HEK293 (cell line): ENCODE results near the gene DNAJC17.

ENCODE experiments used
- CTCF ChIA-PET: fragments of 350-600 bp; formaldehyde crosslinking; extraction: SDS; loops from one replicate; lab custom pipeline; 2021; ENCODE audit warnings: antibody characterized with exemption; lab: Yijun Ruan, JAX
- POLR2A ChIA-PET: fragments of 300-600 bp; formaldehyde crosslinking; extraction: SDS; loops from one replicate; lab custom pipeline; 2020; ENCODE audit warnings: antibody characterized with exemption, inconsistent platforms; lab: Yijun Ruan, JAX
- H3K27ac ChIP-seq: fragments of 200-500 bp; sonication (Bioruptor generic); 2 replicates; pipeline ENCODE4 v1.5.1; 2014; ENCODE audit warnings: low read depth, low read length, control low read depth, inconsistent platforms; ENCODE audit errors: extremely low read depth
- H3K36me3 ChIP-seq, 2 experiments: fragments of 200-500 bp in 1 of 2; sonication (Bioruptor generic) in 1 of 2; 1 replicate in 1 of 2; 2 replicates in 1 of 2; pipeline ENCODE4 v1.5.1; 2014 to 2017; ENCODE audit warnings: inconsistent platforms in 2 of 2, low read length in 2 of 2; ENCODE audit not compliant: control insufficient read depth in 2 of 2, insufficient read depth in 1 of 2
- H3K4me1 ChIP-seq: fragments of 200-500 bp; sonication (Bioruptor generic); 2 replicates; pipeline ENCODE4 v1.5.1; 2014; ENCODE audit warnings: mild to moderate bottlenecking, low read length, inconsistent platforms; ENCODE audit not compliant: control insufficient read depth, insufficient read depth
- H3K4me3 ChIP-seq: 2 replicates; pipeline ENCODE4 v1.5.1; 2011; ENCODE audit warnings: low read depth, mild to moderate bottlenecking, control low read depth, low read length, moderate library complexity
- H3K9me3 ChIP-seq: fragments of 200-500 bp; sonication (Bioruptor generic); 2 replicates; pipeline ENCODE4 v1.5.1; 2014; ENCODE audit warnings: low read depth, low read length, inconsistent platforms; ENCODE audit not compliant: control insufficient read depth, insufficient read depth
- EGR2 ChIP-seq: fragments of 450-650 bp; formaldehyde crosslinking; IDR thresholded peaks from 2 replicates; pipeline ENCODE4 v1.5.1; 2016; ENCODE audit warnings: low read depth, missing biosample characterization, missing genetic modification characterization
- KLF16 ChIP-seq: fragments of 450-650 bp; formaldehyde crosslinking; IDR thresholded peaks from 2 replicates; pipeline ENCODE4 v1.5.1; 2017; ENCODE audit warnings: missing biosample characterization, missing genetic modification characterization
- KLF9 ChIP-seq: fragments of 450-650 bp; formaldehyde crosslinking; IDR thresholded peaks from 2 replicates; pipeline ENCODE4 v1.5.1; 2016; ENCODE audit warnings: missing biosample characterization, missing genetic modification characterization, low read depth
- RBAK ChIP-seq: fragments of 450-650 bp; formaldehyde crosslinking; IDR thresholded peaks from 2 replicates; pipeline ENCODE4 v1.5.1; 2016; ENCODE audit warnings: missing biosample characterization, missing genetic modification characterization
- SP2 ChIP-seq: fragments of 450-650 bp; formaldehyde crosslinking; IDR thresholded peaks from 2 replicates; pipeline ENCODE4 v1.5.1; 2016; ENCODE audit warnings: missing biosample characterization, missing genetic modification characterization
- TRIM28 ChIP-seq: IDR thresholded peaks from 2 replicates; pipeline ENCODE4 v1.6.1; 2011; ENCODE audit warnings: low read length, control low read depth, borderline replicate concordance
- YY2 ChIP-seq: fragments of 450-650 bp; formaldehyde crosslinking; IDR thresholded peaks from 2 replicates; pipeline ENCODE4 v1.5.1; 2016; ENCODE audit warnings: missing biosample characterization, missing genetic modification characterization
- ZIC2 ChIP-seq: fragments of 450-650 bp; formaldehyde crosslinking; IDR thresholded peaks from 2 replicates; pipeline ENCODE4 v1.5.1; 2016; ENCODE audit warnings: missing biosample characterization, missing genetic modification characterization
- ZNF114 ChIP-seq: fragments of 450-650 bp; formaldehyde crosslinking; IDR thresholded peaks from 2 replicates; pipeline ENCODE4 v1.5.0; 2017; ENCODE audit warnings: missing biosample characterization, missing genetic modification characterization
- ZNF16 ChIP-seq: fragments of 450-650 bp; formaldehyde crosslinking; IDR thresholded peaks from 2 replicates; pipeline ENCODE4 v1.5.1; 2016; ENCODE audit warnings: low read depth, missing biosample characterization, missing genetic modification characterization
- ZNF175 ChIP-seq: fragments of 450-650 bp; formaldehyde crosslinking; IDR thresholded peaks from 2 replicates; pipeline ENCODE4 v1.5.1; 2016; ENCODE audit warnings: missing biosample characterization, missing genetic modification characterization
- ZNF239 ChIP-seq: fragments of 450-650 bp; formaldehyde crosslinking; IDR thresholded peaks from 2 replicates; pipeline ENCODE4 v1.5.1; 2016; ENCODE audit warnings: missing biosample characterization, missing genetic modification characterization
- ZNF335 ChIP-seq: fragments of 450-650 bp; formaldehyde crosslinking; conservative IDR thresholded peaks from 2 replicates; pipeline ENCODE4 v1.5.1; 2016; ENCODE audit warnings: missing biosample characterization, missing genetic modification characterization
- ZNF433 ChIP-seq: fragments of 450-650 bp; formaldehyde crosslinking; IDR thresholded peaks from 2 replicates; pipeline ENCODE4 v1.5.1; 2016; ENCODE audit warnings: missing biosample characterization, missing genetic modification characterization, low read depth
- ZNF510 ChIP-seq: fragments of 450-650 bp; formaldehyde crosslinking; IDR thresholded peaks from 2 replicates; pipeline ENCODE4 v1.5.1; 2018; ENCODE audit warnings: mild to moderate bottlenecking, missing genetic modification characterization, missing biosample characterization; ENCODE audit not compliant: insufficient replicate concordance
- ZNF561 ChIP-seq: fragments of 450-650 bp; IDR thresholded peaks from 2 replicates; pipeline ENCODE4 v1.5.1; 2018; ENCODE audit warnings: missing biosample characterization, missing genetic modification characterization, borderline replicate concordance
- ZNF610 ChIP-seq: fragments of 450-650 bp; formaldehyde crosslinking; IDR thresholded peaks from 2 replicates; pipeline ENCODE4 v1.5.1; 2016; ENCODE audit warnings: missing biosample characterization, missing genetic modification characterization, borderline replicate concordance
- ZSCAN23 ChIP-seq: fragments of 450-650 bp; formaldehyde crosslinking; IDR thresholded peaks from 2 replicates; pipeline ENCODE4 v1.5.1; 2016; ENCODE audit warnings: missing biosample characterization, missing genetic modification characterization
- TF ChIP-seq, protein P1 (sequence below): fragments of 450-650 bp; formaldehyde crosslinking; IDR thresholded peaks from 2 replicates; pipeline ENCODE4 v1.5.1; 2017; ENCODE audit warnings: missing biosample characterization, missing genetic modification characterization
- TF ChIP-seq, protein P2 (sequence below): fragments of 450-650 bp; formaldehyde crosslinking; IDR thresholded peaks from 2 replicates; pipeline ENCODE4 v1.5.1; 2016; ENCODE audit warnings: missing biosample characterization, missing genetic modification characterization
- TF ChIP-seq, protein P3 (sequence below): fragments of 450-650 bp; formaldehyde crosslinking; IDR thresholded peaks from 2 replicates; pipeline ENCODE4 v1.5.1; 2017; ENCODE audit warnings: missing biosample characterization, missing genetic modification characterization
- TF ChIP-seq, protein P4 (sequence below): fragments of 450-650 bp; formaldehyde crosslinking; IDR thresholded peaks from 2 replicates; pipeline ENCODE4 v1.5.1; 2016; ENCODE audit warnings: missing biosample characterization, missing genetic modification characterization

The DNAJC17 gene

DNA sequence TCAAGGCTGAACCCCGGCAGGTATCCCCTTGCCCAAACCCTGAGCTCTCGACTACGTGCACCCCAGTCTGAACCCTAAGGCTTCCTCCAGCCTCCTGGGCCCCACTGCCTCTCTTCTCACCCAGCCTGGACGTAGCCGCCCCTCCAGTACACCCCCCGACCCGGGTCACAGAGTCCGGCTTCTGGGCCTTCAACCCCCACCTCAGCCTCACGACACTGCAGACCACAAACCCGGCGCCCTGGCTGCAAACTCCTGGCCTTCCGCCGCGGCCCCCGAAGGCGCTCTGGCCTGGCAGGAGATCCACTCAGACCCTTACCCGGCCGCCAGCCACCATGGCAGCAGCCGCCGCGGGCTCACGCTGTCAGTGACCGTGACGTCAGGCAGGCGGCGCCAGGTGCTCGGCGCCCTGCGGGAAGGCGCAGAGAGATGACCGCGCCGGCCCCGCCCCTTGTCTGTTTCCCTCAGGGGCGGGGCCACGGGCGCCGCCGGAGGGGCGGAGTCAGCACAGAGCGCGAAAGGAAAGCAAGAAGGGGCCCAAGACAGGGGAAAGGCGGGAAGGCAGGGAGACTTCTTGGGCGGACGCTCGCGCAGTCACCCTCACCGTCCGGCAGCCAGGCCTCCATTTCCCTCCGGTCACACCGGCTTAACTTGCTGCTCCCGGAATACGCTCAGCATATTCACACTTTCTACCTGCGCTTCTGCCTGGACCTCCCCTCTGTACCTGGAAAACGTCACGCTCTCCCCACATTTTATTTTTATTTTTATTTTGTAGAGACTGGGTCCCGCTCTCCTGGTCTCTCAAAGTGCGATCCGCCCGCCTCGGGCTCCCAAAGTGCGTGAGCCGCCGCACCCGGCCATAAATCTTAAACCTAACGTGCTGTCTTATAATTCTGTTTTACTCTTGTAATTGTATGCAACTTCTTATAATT, 52.1 kb downstream of the DNAJC17 start, which contains the start of gene RMDN3 (continued):
- TF ChIP-seq, protein P1, sequence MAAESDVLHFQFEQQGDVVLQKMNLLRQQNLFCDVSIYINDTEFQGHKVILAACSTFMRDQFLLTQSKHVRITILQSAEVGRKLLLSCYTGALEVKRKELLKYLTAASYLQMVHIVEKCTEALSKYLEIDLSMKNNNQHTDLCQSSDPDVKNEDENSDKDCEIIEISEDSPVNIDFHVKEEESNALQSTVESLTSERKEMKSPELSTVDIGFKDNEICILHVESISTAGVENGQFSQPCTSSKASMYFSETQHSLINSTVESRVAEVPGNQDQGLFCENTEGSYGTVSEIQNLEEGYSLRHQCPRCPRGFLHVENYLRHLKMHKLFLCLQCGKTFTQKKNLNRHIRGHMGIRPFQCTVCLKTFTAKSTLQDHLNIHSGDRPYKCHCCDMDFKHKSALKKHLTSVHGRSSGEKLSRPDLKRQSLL (tag by site-specific recombination) = peak; percentile 7; the same call in 1 of the 2 replicates

DNA sequence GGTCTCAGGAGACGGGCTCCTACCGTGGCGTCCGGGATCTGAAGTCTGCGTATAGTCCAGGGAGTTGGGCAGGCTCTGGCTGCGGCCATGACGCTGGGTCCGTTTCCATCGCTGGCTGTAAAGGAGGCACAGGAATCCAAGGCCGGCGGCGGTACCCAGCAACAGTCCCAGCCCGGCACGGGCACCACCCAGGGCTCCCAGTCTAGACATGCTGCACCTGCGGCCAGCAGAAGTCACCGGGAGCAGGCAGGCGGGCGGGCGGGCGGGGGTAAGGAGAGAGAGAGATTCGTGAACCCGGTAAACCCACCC, 52.7 kb downstream of the DNAJC17 start:
- no peak for TF ChIP-seq ZNF510
- no peak for TF ChIP-seq ZNF175 (tag by site-specific recombination)
- TF ChIP-seq SP2 = no peak
- no peak for TF ChIP-seq ZNF433 (tag by site-specific recombination)
- no peak for TF ChIP-seq ZNF16 (tag by site-specific recombination)
- no peak for TF ChIP-seq TRIM28
- no peak for TF ChIP-seq ZSCAN23
- TF ChIP-seq ZNF561 (tag by site-specific recombination) = no peak
- no peak for TF ChIP-seq EGR2 (tag by site-specific recombination)
- no peak for TF ChIP-seq YY2 (tag by site-specific recombination)
- TF ChIP-seq, protein P2, sequence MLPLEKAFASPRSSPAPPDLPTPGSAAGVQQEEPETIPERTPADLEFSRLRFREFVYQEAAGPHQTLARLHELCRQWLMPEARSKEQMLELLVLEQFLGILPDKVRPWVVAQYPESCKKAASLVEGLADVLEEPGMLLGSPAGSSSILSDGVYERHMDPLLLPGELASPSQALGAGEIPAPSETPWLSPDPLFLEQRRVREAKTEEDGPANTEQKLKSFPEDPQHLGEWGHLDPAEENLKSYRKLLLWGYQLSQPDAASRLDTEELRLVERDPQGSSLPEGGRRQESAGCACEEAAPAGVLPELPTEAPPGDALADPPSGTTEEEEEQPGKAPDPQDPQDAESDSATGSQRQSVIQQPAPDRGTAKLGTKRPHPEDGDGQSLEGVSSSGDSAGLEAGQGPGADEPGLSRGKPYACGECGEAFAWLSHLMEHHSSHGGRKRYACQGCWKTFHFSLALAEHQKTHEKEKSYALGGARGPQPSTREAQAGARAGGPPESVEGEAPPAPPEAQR (tag by site-specific recombination) = no peak
- no peak for TF ChIP-seq ZNF114 (tag by site-specific recombination)
- no peak for TF ChIP-seq ZNF610 (tag by site-specific recombination)
- Histone ChIP-seq H3K27ac (peak overlapping the region; percentile 93; the same call in 1 of the 2 replicates), H3K4me3 (peak overlapping the region; percentile 93), H3K9me3 (no peaks in the 10 kb centered on the region), H3K36me3 (peaks cover 5 to 28% of the 10 kb centered on the region in 2 experiments; a peak in 2 of 3 replicates), H3K4me1 (no peaks in the 10 kb centered on the region)
- CTCF ChIA-PET = no interaction called here
- POLR2A ChIA-PET = interaction anchor here (0.6 kb wide), 1 partner anchor 116 kb away, joined by 3 read pairs; no protein-coding TSS in a partner anchor

DNA sequence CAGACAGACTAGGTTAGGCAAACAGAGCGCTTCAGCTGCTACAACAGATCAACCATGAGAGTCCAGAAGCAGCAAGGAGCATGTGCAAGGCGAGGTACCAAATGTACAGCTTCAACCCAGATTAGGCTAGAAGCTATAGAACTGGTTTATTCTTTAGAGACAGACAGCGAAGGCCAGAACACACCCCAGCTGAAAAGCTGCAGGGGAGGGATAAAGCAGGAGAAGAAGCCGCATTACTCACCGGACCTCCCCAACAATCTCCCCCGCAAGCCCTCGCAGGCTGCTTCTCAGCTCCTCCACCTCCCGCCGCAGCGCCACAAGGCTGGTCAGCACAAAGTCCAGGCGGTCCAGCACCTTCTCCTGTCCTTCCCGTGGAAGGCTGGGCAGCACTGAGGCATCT, 55.5 kb downstream of the DNAJC17 start:
- no peak overlapping the region for H3K27ac ChIP-seq
- H3K4me3 ChIP-seq = no peak overlapping the region
- CTCF ChIA-PET = interaction anchor here (0.7 kb wide), 1 partner anchor 223 kb away, joined by 3 read pairs; no protein-coding TSS in a partner anchor
- no peaks in the 10 kb centered on the region for H3K4me1 ChIP-seq
- peaks cover 5 to 32% of the 10 kb centered on the region in 2 experiments; a peak in 2 of 3 replicates for H3K36me3 ChIP-seq
- TF ChIP-seq ZNF239 (tag by site-specific recombination) = no peak
- TF ChIP-seq KLF9 (tag by site-specific recombination) = no peak
- no peak for TF ChIP-seq ZNF335
- no peak for TF ChIP-seq ZIC2 (tag by site-specific recombination)
- no peaks in the 10 kb centered on the region for H3K9me3 ChIP-seq
- POLR2A ChIA-PET = no interaction called here

DNA sequence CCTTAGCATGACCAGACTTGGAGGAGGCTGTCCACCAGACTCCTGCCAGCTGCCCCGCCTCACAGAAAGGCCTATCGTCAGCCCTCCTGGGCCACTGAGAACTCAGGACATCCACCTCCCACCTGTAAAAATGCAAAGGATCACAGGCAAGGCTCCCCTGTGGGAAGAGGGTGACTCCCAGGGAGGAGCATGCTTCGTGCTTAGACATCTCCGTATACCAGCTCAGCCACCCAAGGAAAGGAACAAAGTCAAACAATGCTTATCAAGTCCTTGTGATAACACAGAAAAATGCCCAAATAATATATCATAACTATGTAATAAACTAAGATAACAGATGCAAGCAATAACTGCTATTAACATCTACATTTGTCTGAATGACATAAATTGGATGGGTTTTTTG, 56.4 kb downstream of the DNAJC17 start:
- Histone ChIP-seq H3K27ac (no peak overlapping the region), H3K4me1 (no peaks in the 10 kb centered on the region), H3K36me3 (peaks cover 5 to 33% of the 10 kb centered on the region in 2 experiments; a peak in 2 of 3 replicates), H3K4me3 (no peak overlapping the region), H3K9me3 (no peaks in the 10 kb centered on the region)
- CTCF ChIA-PET = interaction anchor here (0.5 to 0.7 kb wide), 2 partner anchors 141 to 222 kb away, joined by 3 read pairs; no protein-coding TSS in a partner anchor
- POLR2A ChIA-PET = no interaction called here
- TF ChIP-seq, protein P3, sequence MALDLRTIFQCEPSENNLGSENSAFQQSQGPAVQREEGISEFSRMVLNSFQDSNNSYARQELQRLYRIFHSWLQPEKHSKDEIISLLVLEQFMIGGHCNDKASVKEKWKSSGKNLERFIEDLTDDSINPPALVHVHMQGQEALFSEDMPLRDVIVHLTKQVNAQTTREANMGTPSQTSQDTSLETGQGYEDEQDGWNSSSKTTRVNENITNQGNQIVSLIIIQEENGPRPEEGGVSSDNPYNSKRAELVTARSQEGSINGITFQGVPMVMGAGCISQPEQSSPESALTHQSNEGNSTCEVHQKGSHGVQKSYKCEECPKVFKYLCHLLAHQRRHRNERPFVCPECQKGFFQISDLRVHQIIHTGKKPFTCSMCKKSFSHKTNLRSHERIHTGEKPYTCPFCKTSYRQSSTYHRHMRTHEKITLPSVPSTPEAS (tag by site-specific recombination) = no peak
- TF ChIP-seq, protein P4, sequence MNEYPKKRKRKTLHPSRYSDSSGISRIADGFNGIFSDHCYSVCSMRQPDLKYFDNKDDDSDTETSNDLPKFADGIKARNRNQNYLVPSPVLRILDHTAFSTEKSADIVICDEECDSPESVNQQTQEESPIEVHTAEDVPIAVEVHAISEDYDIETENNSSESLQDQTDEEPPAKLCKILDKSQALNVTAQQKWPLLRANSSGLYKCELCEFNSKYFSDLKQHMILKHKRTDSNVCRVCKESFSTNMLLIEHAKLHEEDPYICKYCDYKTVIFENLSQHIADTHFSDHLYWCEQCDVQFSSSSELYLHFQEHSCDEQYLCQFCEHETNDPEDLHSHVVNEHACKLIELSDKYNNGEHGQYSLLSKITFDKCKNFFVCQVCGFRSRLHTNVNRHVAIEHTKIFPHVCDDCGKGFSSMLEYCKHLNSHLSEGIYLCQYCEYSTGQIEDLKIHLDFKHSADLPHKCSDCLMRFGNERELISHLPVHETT = no peak
- TF ChIP-seq KLF16 (no peak), RBAK (no peak)
